Kasumi-1 (cell line): ENCODE data around the gene ERC1.

Experiments used
- DNase-seq, 2 experiments: peaks; one replicate each; lab custom pipeline; 2025; lab: John Stamatoyannopoulos, UW

Gene ERC1

DNA sequence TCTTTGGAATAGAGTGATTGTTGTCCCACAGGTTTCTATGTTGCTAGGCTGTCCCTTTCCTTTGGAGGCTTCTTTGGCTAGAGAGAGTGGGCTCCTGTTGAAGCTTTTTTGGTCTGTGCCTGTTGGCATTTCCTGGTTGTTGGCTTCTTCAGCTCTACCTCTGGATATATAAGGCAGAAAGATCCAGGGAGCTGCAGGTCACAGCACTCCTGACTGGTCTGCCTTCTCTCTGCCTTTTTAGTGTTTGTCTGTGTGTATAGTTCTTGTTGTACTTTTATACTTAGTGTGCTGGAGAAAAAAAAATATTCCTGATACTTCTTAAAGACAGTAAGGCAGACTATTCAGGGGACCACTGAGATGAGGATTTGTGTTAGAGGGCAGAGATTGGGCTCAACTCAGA is 400.7 kb downstream of the ERC1 start:
- DNase-seq, result no peak

DNA sequence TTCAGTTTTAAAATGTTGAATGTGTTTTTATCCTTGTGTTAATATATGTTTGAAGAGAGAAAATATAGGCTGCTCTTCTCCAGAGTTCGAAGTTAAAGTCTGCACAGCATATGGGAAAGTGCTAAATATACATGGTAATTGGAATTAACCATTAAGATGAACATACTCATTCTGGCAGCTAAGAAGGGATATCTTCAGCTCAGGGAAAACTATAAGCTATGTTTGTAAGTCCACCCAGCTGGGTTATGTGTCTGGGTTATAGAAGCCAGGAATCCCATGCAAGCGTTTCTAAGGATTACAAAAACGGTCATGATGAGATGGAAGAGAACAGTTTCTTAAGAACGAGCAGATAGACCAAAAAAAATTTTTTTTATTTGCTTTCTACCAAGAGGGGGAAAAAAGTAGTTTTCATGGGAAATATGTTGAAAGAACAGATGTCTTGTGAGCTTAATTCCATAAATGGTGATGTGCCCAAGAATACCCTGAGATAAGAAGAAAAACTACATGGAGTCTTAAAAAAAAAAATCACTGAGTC is 404.5 kb downstream of the ERC1 start:
- no peak for DNase-seq

GRCh38 chr12:1398673-1399072 is 407.6 kb downstream of the ERC1 start:
- no peak for DNase-seq

- no peak for DNase-seq
These were observed 410.9 kb downstream of the ERC1 start for GRCh38 chr12:1401891-1402290.

DNA sequence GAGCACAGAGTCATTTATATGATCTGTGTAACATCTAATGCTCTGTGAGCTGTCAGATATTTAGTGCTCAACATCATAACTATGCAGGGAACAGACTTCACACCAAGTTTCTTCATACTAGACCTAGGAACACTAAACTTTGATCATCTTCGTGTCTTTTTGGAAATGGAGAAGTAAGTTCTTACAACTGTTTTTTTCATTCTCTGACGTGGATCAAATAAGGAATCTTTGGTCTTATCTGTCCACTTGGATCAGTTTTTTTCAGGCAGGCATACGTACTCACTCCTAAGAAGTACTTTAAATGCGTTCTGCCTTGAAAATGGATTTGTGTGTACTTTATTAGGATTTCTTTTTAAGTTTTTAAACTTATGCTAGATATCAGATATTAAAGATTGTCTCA is 412.4 kb downstream of the ERC1 start:
- no peak for DNase-seq

DNA sequence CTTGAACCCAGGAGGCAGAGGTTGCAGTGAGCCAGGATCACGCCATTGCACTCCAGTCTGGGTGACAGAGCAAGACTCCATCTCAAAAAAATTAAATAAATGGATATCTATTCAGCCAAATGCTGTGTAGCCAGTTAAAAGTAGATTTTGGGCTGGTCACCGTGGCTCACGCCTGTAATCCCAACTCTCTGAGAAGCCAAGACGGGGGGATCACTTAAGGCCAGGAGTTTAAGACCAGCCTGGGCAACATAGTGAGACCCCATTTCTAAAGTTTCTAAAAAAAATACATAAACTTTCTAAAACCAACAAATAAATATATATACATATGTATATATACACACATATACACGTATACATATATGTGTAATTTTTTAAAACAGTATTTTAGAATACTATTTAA is 414.6 kb downstream of the ERC1 start:
- no peak for DNase-seq

- DNase-seq, result no peak
These were observed 419.8 kb downstream of the ERC1 start for GRCh38 chr12:1410794-1411193.

- no peak for DNase-seq
These were observed 422.9 kb downstream of the ERC1 start for GRCh38 chr12:1413930-1414329.

DNA sequence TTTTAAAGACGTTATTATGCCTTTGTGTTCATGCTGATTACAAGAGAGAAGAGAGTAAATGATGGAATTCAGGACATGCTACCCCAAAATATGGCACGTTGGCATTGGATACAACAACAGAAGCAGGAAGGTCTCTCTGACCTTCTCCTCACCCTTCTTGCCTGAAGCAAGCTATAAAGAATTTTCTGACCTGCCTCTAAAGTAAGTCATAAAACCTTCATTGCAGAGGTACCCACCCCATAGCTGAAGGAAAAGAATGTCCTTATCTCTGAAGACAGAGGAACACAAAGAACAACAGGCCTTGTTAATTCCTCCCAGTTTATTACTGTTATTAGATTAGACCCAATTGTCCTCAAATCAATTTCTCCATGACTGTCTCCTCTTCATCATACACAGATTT is 427.1 kb downstream of the ERC1 start:
- DNase-seq, result no peak

GRCh38 chr12:1419849-1420371 is 428.9 kb downstream of the ERC1 start:
- DNase-seq, result no peak

GRCh38 chr12:1421091-1421846 is 430.2 kb downstream of the ERC1 start:
- DNase-seq, result no peak

DNA sequence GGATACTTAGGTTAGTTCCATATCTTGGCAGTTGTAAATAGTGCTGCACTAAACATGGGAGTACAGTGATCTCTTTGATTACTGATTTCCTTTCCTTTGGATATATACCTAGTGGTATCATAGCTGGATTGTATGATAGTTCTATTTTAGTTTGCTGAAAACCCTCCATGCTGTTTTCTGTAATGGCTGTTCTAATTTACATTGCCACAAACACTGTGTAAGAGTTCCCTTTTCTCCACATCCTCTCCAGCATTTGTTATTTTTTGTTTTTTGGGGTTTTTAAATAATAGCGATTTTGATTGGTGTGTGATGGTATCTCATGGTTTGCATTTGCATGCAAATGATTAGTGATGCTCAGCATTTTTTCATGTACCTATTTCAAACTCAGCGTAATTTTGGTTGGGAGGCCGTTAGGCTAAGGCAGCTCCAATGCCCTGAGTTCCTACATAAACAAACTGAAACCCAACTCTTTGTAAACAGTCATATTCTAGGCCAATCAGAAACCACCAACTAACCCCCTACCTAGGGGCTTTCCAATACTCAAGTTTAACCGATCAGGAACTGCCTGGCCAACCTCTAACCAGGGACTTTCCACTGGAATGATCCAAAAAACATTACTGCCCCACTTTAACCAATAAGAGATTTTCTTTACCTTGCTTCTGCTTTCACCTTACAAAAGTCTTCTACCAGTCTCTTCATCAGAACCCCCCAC is 431.7 kb downstream of the ERC1 start:
- DNase-seq, result no peak

GRCh38 chr12:1424674-1425395 is 433.8 kb downstream of the ERC1 start:
- no peak for DNase-seq

GRCh38 chr12:1425396-1425729 is 434.3 kb downstream of the ERC1 start:
- DNase-seq, result no peak

GRCh38 chr12:1428671-1429070 is 437.6 kb downstream of the ERC1 start:
- DNase-seq, result no peak

GRCh38 chr12:1429980-1430379 is 439.0 kb downstream of the ERC1 start:
- DNase-seq, result peak; percentile 1 to 4

DNA sequence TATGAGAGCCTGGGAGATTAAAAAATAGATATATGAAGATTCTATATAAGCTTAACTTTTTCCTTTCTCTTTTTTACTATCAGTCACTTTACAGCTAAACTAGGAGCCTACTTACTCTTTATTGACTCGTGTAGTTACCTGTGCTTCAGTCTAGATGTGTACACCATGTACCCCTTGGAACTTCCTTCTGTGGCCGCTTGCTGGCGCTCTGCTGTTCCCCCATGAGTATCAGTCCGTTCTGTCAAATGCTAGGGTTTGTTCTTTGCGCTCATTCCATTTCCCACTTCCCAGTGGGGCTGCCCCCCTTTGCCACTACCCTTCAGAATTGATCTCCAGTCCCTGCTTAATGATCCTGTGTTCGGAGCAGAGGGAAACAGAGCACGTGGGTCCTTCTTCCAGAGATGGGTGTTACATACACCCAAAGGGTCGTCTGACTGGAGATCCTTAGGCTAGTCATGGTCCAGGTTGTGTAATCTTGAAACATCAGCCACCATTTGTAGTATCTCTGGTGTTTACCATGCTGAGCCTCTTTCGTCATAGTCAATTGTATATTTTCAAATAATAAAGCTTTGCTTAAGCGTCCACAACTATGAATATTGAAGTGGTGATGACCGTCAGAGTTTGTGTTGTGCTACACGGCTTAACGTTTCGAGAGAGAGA is 443.4 kb downstream of the ERC1 start:
- no peak for DNase-seq

- no peak for DNase-seq
These were observed 444.0 kb downstream of the ERC1 start for GRCh38 chr12:1435044-1435443.

- no peak for DNase-seq
These were observed 444.4 kb downstream of the ERC1 start for GRCh38 chr12:1435456-1435855.

GRCh38 chr12:1436015-1436414 is 445.0 kb downstream of the ERC1 start:
- DNase-seq, result no peak

GRCh38 chr12:1436981-1437380 is 446.0 kb downstream of the ERC1 start:
- DNase-seq, result no peak

DNA sequence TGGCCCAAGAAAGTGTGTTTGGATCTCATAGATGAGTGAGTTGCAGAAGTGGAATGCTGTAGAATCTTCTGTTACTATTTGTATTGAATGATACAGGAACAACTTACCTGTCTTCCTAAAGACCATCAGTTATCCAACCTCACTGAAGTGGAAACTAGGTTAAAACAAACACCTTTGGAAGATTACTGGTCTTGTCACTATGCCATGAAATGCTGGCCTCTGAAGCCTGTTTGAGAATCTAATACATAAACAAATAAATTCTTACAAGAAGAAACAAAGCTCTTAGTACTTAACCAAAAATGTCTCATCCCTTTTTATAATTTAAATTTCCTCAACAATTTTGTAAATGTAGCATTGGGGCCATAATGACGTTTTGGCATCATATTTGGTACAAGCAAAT is 448.2 kb downstream of the ERC1 start:
- no peak for DNase-seq
